ENCODE measurements around the gene STOX2.

- TF ChIP-seq CTCF (IDR thresholded peaks at IDR 0.05) (no peak), POLR2A (IDR thresholded peaks at IDR 0.05) (no peak), EP300 (IDR thresholded peaks at IDR 0.05) (no peak)
These were observed 125.7 kb downstream of the STOX2 start for GRCh38 chr4:184030764-184031163.
